Mesenchymal stem cell (in vitro differentiated cells and primary cell): ENCODE results near the gene SUSD2. TPM values are rescaled to one million over a fixed set of nuclear protein-coding genes. Genes with fewer than 3 reads are reported as not detected.

Experiments used
- DNase-seq: peaks from one replicate; pipeline ENCODE4 v3.0.0-alpha.2; 2013
- H2AFZ ChIP-seq: one replicate; pipeline ENCODE4 v1.6.1; 2013; ENCODE audit warnings: low read depth, mild to moderate bottlenecking, control low read depth, inconsistent platforms, low read length, moderate library complexity
- H2AK5ac ChIP-seq: 2 replicates; pipeline ENCODE4 v1.6.1; 2013; ENCODE audit warnings: low read length, moderate library complexity, mild to moderate bottlenecking, inconsistent platforms; ENCODE audit not compliant: severe bottlenecking
- H2BK120ac ChIP-seq: one replicate; pipeline ENCODE4 v1.6.1; 2013; ENCODE audit warnings: low read depth, mild to moderate bottlenecking, inconsistent platforms, low read length, moderate library complexity
- H2BK12ac ChIP-seq, 2 experiments: one replicate each; pipeline ENCODE4 v1.6.1; 2013; ENCODE audit warnings: inconsistent platforms in 2 of 2, low read length in 2 of 2, mild to moderate bottlenecking in 2 of 2, moderate library complexity in 2 of 2, control low read depth in 1 of 2
- H2BK15ac ChIP-seq: one replicate; pipeline ENCODE4 v1.6.1; 2013; ENCODE audit warnings: mild to moderate bottlenecking, low read depth, inconsistent platforms; ENCODE audit not compliant: poor library complexity, severe bottlenecking
- H2BK5ac ChIP-seq: 2 replicates; pipeline ENCODE4 v1.6.1; 2013; ENCODE audit warnings: low read depth, mild to moderate bottlenecking, low read length, control low read depth, inconsistent platforms; ENCODE audit not compliant: poor library complexity, severe bottlenecking
- H3K14ac ChIP-seq, 2 experiments: one replicate each; pipeline ENCODE4 v1.6.1; 2013; ENCODE audit warnings: inconsistent platforms in 2 of 2, low read length in 2 of 2, control low read depth in 1 of 2, mild to moderate bottlenecking in 1 of 2, moderate library complexity in 1 of 2
- H3K18ac ChIP-seq, 2 experiments: one replicate each; pipeline ENCODE4 v1.6.1; 2013; ENCODE audit warnings: inconsistent platforms in 2 of 2, low read length in 2 of 2, control low read depth in 1 of 2, low read depth in 1 of 2, mild to moderate bottlenecking in 1 of 2
- H3K23ac ChIP-seq, 2 experiments: one replicate each; pipeline ENCODE4 v1.6.1; 2013; ENCODE audit warnings: inconsistent platforms in 2 of 2, low read length in 2 of 2, mild to moderate bottlenecking in 2 of 2, moderate library complexity in 2 of 2, control low read depth in 1 of 2
- H3K27ac ChIP-seq: 2 replicates; pipeline ENCODE4 v1.5.1; 2013; ENCODE audit warnings: mild to moderate bottlenecking, moderate library complexity, low read length, control low read depth, inconsistent platforms; ENCODE audit not compliant: poor library complexity, severe bottlenecking
- H3K27me3 ChIP-seq, 2 experiments: 2 replicates each; pipeline versions ENCODE4 v1.6.1 to v1.7.0; 2013; ENCODE audit warnings: low read length in 2 of 2, mild to moderate bottlenecking in 2 of 2, moderate library complexity in 2 of 2, control low read depth in 1 of 2, inconsistent platforms in 1 of 2; ENCODE audit not compliant: control insufficient read depth in 1 of 2, insufficient read depth in 1 of 2
- H3K36me3 ChIP-seq, 2 experiments: 2 replicates each; pipeline versions ENCODE4 v1.6.1 to v1.7.0; 2013; ENCODE audit warnings: low read length in 2 of 2, control low read depth in 1 of 2, inconsistent platforms in 1 of 2, low read depth in 1 of 2, mild to moderate bottlenecking in 1 of 2; ENCODE audit not compliant: insufficient read depth in 2 of 2, control insufficient read depth in 1 of 2
- H3K4ac ChIP-seq, 2 experiments: one replicate each; pipeline ENCODE4 v1.6.1; 2013; ENCODE audit warnings: inconsistent platforms in 2 of 2, low read length in 2 of 2, mild to moderate bottlenecking in 2 of 2, moderate library complexity in 2 of 2, control low read depth in 1 of 2, low read depth in 1 of 2
- H3K4me1 ChIP-seq: 2 replicates; pipeline ENCODE4 v1.6.1; 2013; ENCODE audit warnings: low read depth, low read length, control low read depth; ENCODE audit not compliant: control insufficient read depth, insufficient read depth
- H3K4me2 ChIP-seq: 2 replicates; pipeline ENCODE4 v1.6.1; 2013; ENCODE audit warnings: low read length, mild to moderate bottlenecking, inconsistent platforms; ENCODE audit not compliant: poor library complexity, severe bottlenecking
- H3K4me3 ChIP-seq, 2 experiments: 2 replicates each; pipeline versions ENCODE4 v1.5.1 to v1.7.0; 2013; ENCODE audit warnings: low read length in 2 of 2, mild to moderate bottlenecking in 2 of 2, control low read depth in 1 of 2, low read depth in 1 of 2; ENCODE audit not compliant: insufficient read depth in 1 of 2
- H3K79me1 ChIP-seq: replicated peaks from 2 replicates; pipeline ENCODE4 v1.6.1; 2013; ENCODE audit warnings: mild to moderate bottlenecking, control low read depth, low read length, inconsistent platforms; ENCODE audit not compliant: poor library complexity, severe bottlenecking
- H3K9ac ChIP-seq: 2 replicates; pipeline ENCODE4 v1.7.0; 2013; ENCODE audit warnings: mild to moderate bottlenecking, low read length, moderate library complexity
- H3K9me3 ChIP-seq: 2 replicates; pipeline ENCODE4 v1.7.0; 2013; ENCODE audit warnings: mild to moderate bottlenecking, low read length; ENCODE audit not compliant: control insufficient read depth
- H4K8ac ChIP-seq: one replicate; pipeline ENCODE4 v1.6.1; 2013; ENCODE audit warnings: inconsistent platforms, mild to moderate bottlenecking, low read length, moderate library complexity
- H4K91ac ChIP-seq: one replicate; pipeline ENCODE4 v1.6.1; 2013; ENCODE audit warnings: mild to moderate bottlenecking, low read length, inconsistent platforms
- WGBS: methylation state at CpG from one replicate; pipeline ENCODE4 v1.1.7; 2013; ENCODE audit warnings: mixed read lengths; 5-methylcytosine and 5-hydroxymethylcytosine counted together
- polyA plus RNA-seq, 2 experiments: library from polyadenylated mRNA; stranded (reverse); fragments of 200-250 nt; gene quantifications; one replicate each; pipeline ENCODE4 v1.2.3, GENCODE V29; 2013

The SUSD2 gene
- 19.4 TPM for polyA plus RNA-seq (2013, experiment 1 of 2)
- polyA plus RNA-seq (2013, experiment 2 of 2), result 19.1 TPM

GRCh38 chr22:24181088-24181995 is at the start of gene SUSD2:
SUSD2 (plus strand) TSS chr22:24181487; CDS start chr22:24181520, 33 bp downstream.
- WGBS, result 63% methylated on average over 23 of the region's 35 CpGs
- Histone ChIP-seq H3K9ac (peak within 1 kb of the TSS; percentile 51), H2BK120ac (no peak within 1 kb of the TSS), H2BK5ac (no peak within 1 kb of the TSS), H2BK15ac (no peak within 1 kb of the TSS), H3K4ac (peak within 1 kb of the TSS in 1 of 2 experiments; percentile 71), H3K9me3 (no peaks in the 10 kb centered on the region), H3K4me2 (no peak within 1 kb of the TSS), H3K36me3 (peaks cover 17 to 31% of the 10 kb centered on the region in 2 experiments), H3K27ac (no peak within 1 kb of the TSS), H3K79me1 (no peaks in the 10 kb centered on the region), H2AK5ac (no peak within 1 kb of the TSS), H4K8ac (peak within 1 kb of the TSS; percentile 8), H3K4me1 (peaks cover 7% of the 10 kb centered on the region), H3K18ac (peak within 1 kb of the TSS in 1 of 2 experiments; percentile 86), H4K91ac (peak within 1 kb of the TSS; percentile 65), H2BK12ac (peak within 1 kb of the TSS in 1 of 2 experiments; percentile 75), H3K23ac (no peak within 1 kb of the TSS), H2AFZ (peak within 1 kb of the TSS; percentile 15), H3K4me3 (no peak within 1 kb of the TSS), H3K27me3 (no peaks in the 10 kb centered on the region), H3K14ac (peak within 1 kb of the TSS in 1 of 2 experiments; percentile 82)
- peak; percentile 31 for DNase-seq

GRCh38 chr22:24133187-24133965 is 47.9 kb upstream of the SUSD2 start:
- 96% methylated on average over 11 of the region's 11 CpGs for whole genome bisulfite sequencing
- Histone ChIP-seq H2AK5ac (no peak overlapping the region), H3K27ac (no peak overlapping the region), H3K4ac (no peak overlapping the region), H3K18ac (no peak overlapping the region), H3K36me3 (peaks cover 47 to 51% of the 10 kb centered on the region in 2 experiments), H4K8ac (no peak overlapping the region), H2BK5ac (no peak overlapping the region), H3K23ac (no peak overlapping the region), H3K4me3 (no peak overlapping the region), H3K14ac (no peak overlapping the region), H3K9me3 (no peaks in the 10 kb centered on the region), H3K9ac (no peak overlapping the region), H3K79me1 (peaks cover 2% of the 10 kb centered on the region), H3K4me1 (peaks cover 7% of the 10 kb centered on the region), H2BK120ac (no peak overlapping the region), H2BK15ac (no peak overlapping the region), H2AFZ (no peak overlapping the region), H2BK12ac (no peak overlapping the region), H4K91ac (no peak overlapping the region), H3K27me3 (no peaks in the 10 kb centered on the region), H3K4me2 (no peak overlapping the region)
- peak; percentile 36 for DNase-seq

GRCh38 chr22:24134090-24134846 is 47.0 kb upstream of the SUSD2 start:
- H3K4me1 ChIP-seq, result peaks cover 7% of the 10 kb centered on the region
- no peak overlapping the region for H2BK15ac ChIP-seq
- no peak overlapping the region for H2BK5ac ChIP-seq

More at GRCh38 chr22:24134090-24134846, 47.0 kb upstream of the SUSD2 start:
- Histone ChIP-seq H2AK5ac (no peak overlapping the region), H3K27ac (no peak overlapping the region), H4K91ac (no peak overlapping the region), H3K79me1 (peaks cover 2% of the 10 kb centered on the region), H2BK12ac (no peak overlapping the region), H3K23ac (no peak overlapping the region), H3K9ac (no peak overlapping the region), H2AFZ (no peak overlapping the region), H3K18ac (no peak overlapping the region), H2BK120ac (no peak overlapping the region), H4K8ac (peak overlapping the region; percentile 13), H3K27me3 (no peaks in the 10 kb centered on the region), H3K4me2 (no peak overlapping the region), H3K4me3 (no peak overlapping the region), H3K4ac (no peak overlapping the region), H3K9me3 (no peaks in the 10 kb centered on the region), H3K36me3 (peaks cover 44 to 45% of the 10 kb centered on the region in 2 experiments), H3K14ac (no peak overlapping the region)
- DNase-seq, result no peak
- 91% methylated on average over 22 of the region's 22 CpGs for WGBS
